Urinary bladder (tissue), 4 donors: ENCODE data around the gene CDKL2. TPM values are rescaled to one million over a fixed set of nuclear protein-coding genes. Genes with fewer than 3 reads are reported as not detected.
"Not testable (repeated sequence)": the region's sequence is repeated elsewhere in the genome, so short reads cannot be mapped to it uniquely, and the experiment has no call there.

Source experiments
- DNase-seq: peaks from one replicate; pipeline ENCODE4 v3.0.0-alpha.2; 2015; ENCODE audit errors: extremely low spot score
- H3K27ac ChIP-seq: one replicate; pipeline ENCODE4 v1.5.1; 2013; ENCODE audit warnings: low read depth, mild to moderate bottlenecking, moderate library complexity
- H3K36me3 ChIP-seq: one replicate; pipeline ENCODE4 v1.6.1; 2013; ENCODE audit warnings: mild to moderate bottlenecking, moderate library complexity; ENCODE audit not compliant: insufficient read depth
- H3K4me1 ChIP-seq: one replicate; pipeline ENCODE4 v1.6.1; 2013; ENCODE audit warnings: mild to moderate bottlenecking, moderate library complexity; ENCODE audit not compliant: insufficient read depth
- H3K4me3 ChIP-seq: one replicate; pipeline ENCODE4 v1.5.1; 2013; ENCODE audit warnings: low read depth, low read length
- WGBS: extraction: QIAGEN DNeasy Blood & Tissue Kit; methylation state at CpG from one replicate; pipeline ENCODE4 v1.1.7; 2013; 5-methylcytosine and 5-hydroxymethylcytosine counted together
- polyA plus RNA-seq: library from polyadenylated mRNA; stranded (reverse); fragments of 200-250 nt; gene quantifications from one replicate; pipeline ENCODE4 v1.2.3, GENCODE V29; 2013
- total RNA-seq: library from RNA; depleted of rRNA; stranded (reverse); fragments of >200 nt; gene quantifications from one replicate; pipeline ENCODE4 v1.2.3, GENCODE V29; 2014
- donor health status: healthy with polysubstance abuse.
- donor health status: healthy.

The CDKL2 gene
- total and polyA plus RNA-seq, 2 donors: 0.15 to 0.90 TPM

DNA sequence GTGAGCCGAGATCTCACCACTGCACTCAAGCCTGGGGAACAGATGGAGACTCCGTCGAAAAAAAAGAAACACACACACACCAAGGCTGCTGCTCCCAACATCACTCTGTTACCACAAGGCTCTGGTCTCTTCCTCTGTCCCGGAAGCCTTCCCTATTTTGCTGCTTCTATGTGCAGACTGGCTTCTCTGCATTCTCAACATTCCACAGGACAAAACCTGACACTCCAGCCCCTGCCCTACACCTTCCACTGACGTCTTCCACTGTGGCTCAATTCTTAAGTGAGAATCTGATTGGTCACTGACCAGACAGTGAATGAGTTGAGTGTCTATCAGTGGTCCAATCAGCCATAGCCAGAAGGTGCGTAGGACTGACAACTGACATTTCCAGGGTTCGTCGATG, 68.5 kb downstream of the CDKL2 start:
- H3K4me1 ChIP-seq: no peaks in the 10 kb centered on the region
- H3K4me3 ChIP-seq: no peak overlapping the region
- H3K27ac ChIP-seq: no peak overlapping the region
- peaks cover 1% of the 10 kb centered on the region for H3K36me3 ChIP-seq
- 76% methylated on average over 8 of the region's 8 CpGs for WGBS
- DNase-seq: peak; percentile 18

GRCh38 chr4:75557696-75558095, 72.6 kb downstream of the CDKL2 start:
- no peak for DNase-seq
- WGBS: 84% methylated on average over 8 of the region's 8 CpGs
- H3K4me1 ChIP-seq: no peaks in the 10 kb centered on the region
- no peak overlapping the region for H3K4me3 ChIP-seq
- H3K36me3 ChIP-seq: no peaks in the 10 kb centered on the region
- no peak overlapping the region for H3K27ac ChIP-seq

DNA sequence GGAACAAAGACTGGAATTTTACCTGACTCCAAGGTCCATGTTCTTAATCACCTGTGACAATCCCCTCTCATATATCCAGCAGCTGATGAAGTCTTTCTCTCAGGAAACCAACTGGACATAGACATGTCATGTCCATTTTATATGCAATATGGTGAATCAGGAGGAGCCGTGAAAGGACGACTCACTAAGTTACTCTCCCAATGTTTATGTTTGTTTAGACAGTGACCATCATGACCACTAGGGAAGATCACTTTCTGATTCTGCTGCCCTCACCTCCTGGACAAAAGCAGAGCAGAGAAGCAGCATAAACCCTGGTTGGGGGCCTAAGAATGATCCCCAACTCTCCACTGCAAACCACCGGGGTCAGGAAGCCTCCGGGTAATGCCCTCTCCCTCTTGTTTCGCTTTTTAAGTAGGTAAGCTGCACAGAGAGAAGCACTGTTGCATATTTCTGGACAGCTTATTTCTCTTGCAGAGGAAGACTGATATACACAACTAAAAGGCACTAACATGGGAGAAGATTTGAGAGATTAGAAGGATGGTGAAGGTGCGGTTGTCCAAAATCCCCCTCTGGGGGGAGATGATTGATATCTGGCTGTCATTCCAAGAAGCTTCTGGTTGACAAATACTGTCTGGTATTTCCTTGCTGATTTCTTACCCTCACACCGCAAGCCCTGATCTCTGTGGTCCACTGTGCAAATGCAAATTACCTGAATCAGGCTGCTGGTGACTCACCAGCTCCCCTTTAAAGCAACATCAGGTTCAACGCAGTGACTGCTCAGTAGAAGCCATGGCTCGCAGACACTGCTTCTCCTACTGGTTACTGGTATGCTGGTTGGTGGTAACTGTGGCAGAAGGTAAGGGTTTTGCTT, 74.8 kb downstream of the CDKL2 start, which contains the start of gene ODAPH:
Gene ODAPH, plus strand, starts transcription at position 773 of the 871 bp plus-strand sequence. Its CDS starts 17 bp downstream, at position 790.
- WGBS: 63% methylated on average over 9 of the region's 9 CpGs
- no peak for DNase-seq
- Histone ChIP-seq H3K36me3 (no peaks in the 10 kb centered on the region), H3K4me1 (no peaks in the 10 kb centered on the region), H3K4me3 (no peak within 1 kb of the TSS), H3K27ac (no peak within 1 kb of the TSS)

DNA sequence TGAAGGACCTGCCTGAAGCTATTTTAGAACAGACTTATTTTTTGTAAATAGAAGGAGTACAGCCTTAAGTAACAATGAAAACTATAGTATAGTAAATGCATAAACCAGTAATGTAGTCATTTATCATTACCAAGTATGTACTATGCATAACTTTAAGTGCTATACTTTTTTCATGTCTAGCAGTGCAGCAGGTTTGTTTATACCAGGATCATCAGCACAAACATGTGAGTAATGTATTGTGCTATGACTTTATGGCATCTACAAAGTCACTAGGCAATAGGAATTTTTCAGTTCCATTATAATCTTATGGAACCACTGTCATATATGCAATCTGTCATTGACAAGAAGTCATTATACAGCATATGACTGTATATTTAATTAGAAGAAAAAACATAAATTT, 77.9 kb downstream of the CDKL2 start:
- Histone ChIP-seq H3K36me3 (no peaks in the 10 kb centered on the region), H3K4me1 (no peaks in the 10 kb centered on the region), H3K27ac (no peak overlapping the region), H3K4me3 (no peak overlapping the region)
- DNase-seq: no peak

DNA sequence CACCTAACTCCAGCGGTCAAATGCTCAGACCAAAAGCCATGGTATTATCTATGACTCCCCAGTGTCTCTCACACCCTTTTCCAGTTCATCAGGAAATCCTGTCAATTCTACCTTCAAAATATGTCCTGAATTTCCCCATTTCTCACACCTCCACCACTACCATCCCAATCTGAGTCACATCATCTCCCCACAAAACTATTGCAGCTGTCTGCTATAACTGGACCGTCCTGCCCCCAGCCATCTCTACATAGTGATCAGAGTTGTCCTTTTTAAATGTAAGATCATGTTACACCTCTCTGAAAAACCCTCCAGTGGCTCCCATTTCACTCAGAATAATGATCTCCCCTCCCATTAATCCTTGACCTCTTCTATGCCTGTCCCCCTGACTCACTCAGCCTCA, 81.3 kb downstream of the CDKL2 start:
- H3K4me1 ChIP-seq: no peaks in the 10 kb centered on the region
- WGBS: 80% methylated on average over 2 of the region's 2 CpGs
- no peak overlapping the region for H3K27ac ChIP-seq
- DNase-seq: no peak
- no peak overlapping the region for H3K4me3 ChIP-seq
- H3K36me3 ChIP-seq: no peaks in the 10 kb centered on the region

GRCh38 chr4:75547647-75548387, 82.5 kb downstream of the CDKL2 start:
- H3K36me3 ChIP-seq: no peaks in the 10 kb centered on the region
- H3K4me3 ChIP-seq: no peak overlapping the region
- H3K4me1 ChIP-seq: no peaks in the 10 kb centered on the region
- no peak overlapping the region for H3K27ac ChIP-seq
- no peak for DNase-seq
- WGBS: 65% methylated on average over 15 of the region's 15 CpGs

DNA sequence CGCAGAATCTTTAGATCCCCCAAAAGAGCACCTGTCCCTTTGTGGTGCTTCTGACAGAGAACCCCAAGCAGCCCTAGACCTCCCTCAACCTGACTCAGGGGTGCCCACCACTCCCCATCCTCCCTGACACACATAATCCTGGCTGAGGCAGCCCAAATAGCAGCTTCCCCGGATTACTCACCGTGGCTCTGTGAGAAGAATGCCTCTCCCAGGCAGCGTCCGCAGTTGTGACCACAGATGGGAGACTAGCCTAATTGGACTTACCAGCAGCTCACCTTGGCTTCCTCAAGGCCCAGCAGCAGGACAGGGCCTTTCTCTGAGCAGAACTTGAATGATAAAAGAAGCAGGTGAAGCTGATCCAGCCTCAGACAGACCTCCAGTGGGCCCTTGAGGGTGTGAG, 84.8 kb downstream of the CDKL2 start:
- H3K36me3 ChIP-seq: no peaks in the 10 kb centered on the region
- 94% methylated on average over 5 of the region's 5 CpGs for WGBS
- no peaks in the 10 kb centered on the region for H3K4me1 ChIP-seq
- DNase-seq: no peak
- H3K27ac ChIP-seq: no peak overlapping the region
- H3K4me3 ChIP-seq: no peak overlapping the region

GRCh38 chr4:75544870-75545269, 85.5 kb downstream of the CDKL2 start:
- no peak for DNase-seq
- Histone ChIP-seq H3K36me3 (no peaks in the 10 kb centered on the region), H3K4me1 (no peaks in the 10 kb centered on the region), H3K4me3 (no peak overlapping the region), H3K27ac (no peak overlapping the region)
- 96% methylated on average over 3 of the region's 3 CpGs for WGBS

- not testable (repeated sequence) for H3K36me3 ChIP-seq
Observed at GRCh38 chr4:75544220-75544619, 86.1 kb downstream of the CDKL2 start.

GRCh38 chr4:75542824-75543223, 87.5 kb downstream of the CDKL2 start:
- no peak overlapping the region for H3K4me3 ChIP-seq
- no peaks in the 10 kb centered on the region for H3K4me1 ChIP-seq
- H3K27ac ChIP-seq: no peak overlapping the region
- H3K36me3 ChIP-seq: no peaks in the 10 kb centered on the region
- DNase-seq: no peak

More at GRCh38 chr4:75544220-75544619, 86.1 kb downstream of the CDKL2 start:
- not testable (repeated sequence) for H3K4me3 ChIP-seq, H3K27ac ChIP-seq, H3K4me1 ChIP-seq, DNase-seq
- WGBS: 95% methylated on average over 8 of the region's 8 CpGs

DNA sequence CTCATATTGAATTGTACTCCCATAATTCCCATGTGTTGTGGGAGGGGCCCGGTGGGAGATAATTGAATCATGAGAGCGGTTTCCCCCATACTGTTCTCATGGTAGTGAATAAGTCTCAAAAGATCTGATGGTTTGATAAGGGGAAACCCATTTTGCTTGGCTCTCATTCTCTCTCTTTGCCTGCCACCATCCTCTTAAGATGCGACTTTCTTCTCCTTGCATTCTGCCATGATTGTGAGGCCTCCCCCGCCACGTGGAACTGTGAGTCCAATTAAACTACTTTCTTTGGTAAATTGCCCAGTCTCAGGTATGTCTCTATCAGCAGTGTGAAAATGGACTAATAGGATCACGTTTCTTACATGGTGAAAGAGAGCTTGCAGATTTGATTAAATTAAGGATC, 93.0 kb downstream of the CDKL2 start:
- 89% methylated on average over 6 of the region's 6 CpGs for WGBS
- H3K36me3 ChIP-seq, H3K4me3 ChIP-seq, DNase-seq, H3K27ac ChIP-seq, H3K4me1 ChIP-seq: not testable (repeated sequence)

GRCh38 chr4:75533926-75534325, 96.4 kb downstream of the CDKL2 start:
- not testable (repeated sequence) for H3K4me3 ChIP-seq, H3K4me1 ChIP-seq, DNase-seq, H3K27ac ChIP-seq, H3K36me3 ChIP-seq

GRCh38 chr4:75533339-75533887, 96.9 kb downstream of the CDKL2 start:
- H3K36me3 ChIP-seq, H3K27ac ChIP-seq, H3K4me3 ChIP-seq, H3K4me1 ChIP-seq, DNase-seq: not testable (repeated sequence)
- 98% methylated on average over 4 of the region's 4 CpGs for WGBS
